ENCODE results near the gene RBM20.

- TF ChIP-seq THAP8 (CRISPR knock-in tag; IDR thresholded peaks at IDR 0.05; ENCODE audit: borderline replicate concordance): no peak
- no peak for TF ChIP-seq JUND (CRISPR knock-in tag; IDR thresholded peaks at IDR 0.05)
- TF ChIP-seq HDAC2 (CRISPR knock-in tag; IDR thresholded peaks at IDR 0.05): no peak
- TF ChIP-seq TCF7L2 (IDR thresholded peaks at IDR 0.05; ENCODE audit: low read depth, low read length): no peak
Measured at GRCh38 chr10:110634527-110635209, 9.5 kb upstream of the RBM20 start.
